PFSK-1 (cell line): ENCODE results near the gene CASKIN2.

Experiments
- FOXP2 ChIP-seq: optimal IDR thresholded peaks from 2 replicates; pipeline ENCODE3; 2011; ENCODE audit warnings: borderline replicate concordance, control low read depth, inconsistent platforms; ENCODE audit not compliant: insufficient read depth; ENCODE audit errors: extremely low read length, extremely low read depth
- POLR2AphosphoS5 ChIP-seq: IDR thresholded peaks from 2 replicates; pipeline ENCODE4 v1.6.1; 2012; ENCODE audit warnings: low read depth, mild to moderate bottlenecking, control low read depth, low read length, moderate library complexity
- SIN3A ChIP-seq: IDR thresholded peaks from 2 replicates; pipeline ENCODE4 v1.6.1; 2012; ENCODE audit warnings: mild to moderate bottlenecking, low read length, moderate library complexity, borderline replicate concordance; ENCODE audit not compliant: insufficient read depth
- TAF1 ChIP-seq: IDR thresholded peaks from 2 replicates; pipeline ENCODE4 v1.6.1; 2012; ENCODE audit warnings: low read length, control low read depth, borderline replicate concordance; ENCODE audit not compliant: insufficient read depth

DNA sequence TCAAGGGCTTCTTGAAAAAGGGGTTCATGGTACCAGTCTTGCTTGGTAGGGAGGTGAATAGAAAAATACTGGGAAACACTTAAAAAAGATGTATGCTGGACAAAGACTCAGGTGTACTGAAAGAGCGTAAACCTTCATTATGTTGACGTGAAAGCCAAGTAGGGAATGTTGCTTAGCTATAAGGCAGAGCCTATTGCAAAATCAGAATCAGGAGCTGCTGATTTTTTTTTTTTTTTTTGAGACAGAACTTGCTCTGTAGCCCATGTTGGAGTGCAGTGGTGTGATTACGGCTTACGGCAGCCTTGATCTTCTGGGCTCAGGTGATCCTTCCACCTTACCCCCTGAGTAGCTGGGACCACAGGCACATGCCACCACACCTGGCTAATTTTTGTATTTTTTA lies 55.0 kb downstream of the CASKIN2 start:
- TF ChIP-seq TAF1 = no peak
- no peak for TF ChIP-seq POLR2AphosphoS5
- TF ChIP-seq SIN3A = no peak
- TF ChIP-seq FOXP2 = no peak
